IMR-90 (cell line): ENCODE measurements around the gene KRT27.
"Not testable (repeated sequence)": the region's sequence is repeated elsewhere in the genome, so short reads cannot be mapped to it uniquely, and the experiment has no call there.

Experiments used
- MAFK ChIP-seq: IDR thresholded peaks from 2 replicates; pipeline ENCODE4 v1.6.1; 2012; ENCODE audit warnings: low read depth, low read length, improper control_type of control experiment
- POLR2A ChIP-seq: IDR thresholded peaks from 2 replicates; pipeline ENCODE4 v1.6.1; 2012; ENCODE audit warnings: mild to moderate bottlenecking, low read depth, low read length
- RCOR1 ChIP-seq: IDR thresholded peaks from 2 replicates; pipeline ENCODE4 v1.6.1; 2012; ENCODE audit warnings: mild to moderate bottlenecking, low read length, improper control_type of control experiment; ENCODE audit not compliant: insufficient replicate concordance
- RFX5 ChIP-seq: IDR thresholded peaks from 2 replicates; pipeline ENCODE4 v1.8.0; 2012; ENCODE audit warnings: low read depth, mild to moderate bottlenecking, low read length, moderate library complexity
- TF ChIP-seq, protein P1 (sequence below): conservative IDR thresholded peaks from 2 replicates; pipeline ENCODE4 v1.5.1; 2012; ENCODE audit warnings: mild to moderate bottlenecking, low read depth, low read length, improper control_type of control experiment

DNA sequence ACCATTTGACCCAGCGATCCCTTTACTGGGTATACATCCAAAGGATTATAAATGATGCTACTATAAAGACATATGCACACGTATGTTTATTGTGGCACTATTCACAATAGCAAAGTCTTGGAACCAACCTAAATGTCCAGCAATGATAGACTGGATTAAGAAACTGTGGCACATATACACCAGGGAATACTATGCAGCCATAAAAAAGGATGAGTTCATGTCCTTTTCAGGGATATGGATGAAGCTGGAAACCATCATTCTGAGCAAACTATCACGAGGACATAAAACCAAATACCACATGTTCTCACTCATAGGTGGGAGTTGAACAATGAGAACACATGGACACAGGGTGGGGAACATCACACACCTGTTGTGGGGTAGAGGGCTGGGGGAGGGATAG is 32.3 kb upstream of the KRT27 start:
- TF ChIP-seq MAFK, RFX5, POLR2A, RCOR1: not testable (repeated sequence)
- TF ChIP-seq, protein P1, sequence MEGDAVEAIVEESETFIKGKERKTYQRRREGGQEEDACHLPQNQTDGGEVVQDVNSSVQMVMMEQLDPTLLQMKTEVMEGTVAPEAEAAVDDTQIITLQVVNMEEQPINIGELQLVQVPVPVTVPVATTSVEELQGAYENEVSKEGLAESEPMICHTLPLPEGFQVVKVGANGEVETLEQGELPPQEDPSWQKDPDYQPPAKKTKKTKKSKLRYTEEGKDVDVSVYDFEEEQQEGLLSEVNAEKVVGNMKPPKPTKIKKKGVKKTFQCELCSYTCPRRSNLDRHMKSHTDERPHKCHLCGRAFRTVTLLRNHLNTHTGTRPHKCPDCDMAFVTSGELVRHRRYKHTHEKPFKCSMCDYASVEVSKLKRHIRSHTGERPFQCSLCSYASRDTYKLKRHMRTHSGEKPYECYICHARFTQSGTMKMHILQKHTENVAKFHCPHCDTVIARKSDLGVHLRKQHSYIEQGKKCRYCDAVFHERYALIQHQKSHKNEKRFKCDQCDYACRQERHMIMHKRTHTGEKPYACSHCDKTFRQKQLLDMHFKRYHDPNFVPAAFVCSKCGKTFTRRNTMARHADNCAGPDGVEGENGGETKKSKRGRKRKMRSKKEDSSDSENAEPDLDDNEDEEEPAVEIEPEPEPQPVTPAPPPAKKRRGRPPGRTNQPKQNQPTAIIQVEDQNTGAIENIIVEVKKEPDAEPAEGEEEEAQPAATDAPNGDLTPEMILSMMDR = not testable (repeated sequence)
